Left lung (tissue), 10 donors: ENCODE measurements around the gene PKHD1. TPM values are rescaled to one million over a fixed set of nuclear protein-coding genes. Genes with fewer than 3 reads are reported as not detected.

Source experiments
- ATAC-seq: fragments of 200-7000 bp; cut with Tn5 transposase; one replicate; pipeline ENCODE4 v1.9.1; 2020; ENCODE audit warnings: moderate library complexity
- DNase-seq, 4 donors: peaks; one replicate each; pipeline ENCODE4 v3.0.0-alpha.2; 2013 to 2020
- H3K27ac ChIP-seq, 2 donors: fragments of 200-600 bp; sonication (generic) in 1 of 2; one replicate each; pipeline versions ENCODE4 v1.5.0 to v1.8.0; 2020 to 2021
- H3K27me3 ChIP-seq, 2 donors: fragments of 200-600 bp; sonication (generic) in 1 of 2; one replicate each; pipeline versions ENCODE4 v1.5.0 to v1.8.0; 2020 to 2021
- H3K36me3 ChIP-seq, 2 donors: fragments of 200-600 bp; sonication (generic) in 1 of 2; one replicate each; pipeline versions ENCODE4 v1.5.0 to v1.8.0; 2020 to 2021
- H3K4me1 ChIP-seq, 2 donors: fragments of 200-600 bp; one replicate each; pipeline ENCODE4 v1.8.0; 2021
- H3K4me3 ChIP-seq, 2 donors: fragments of 200-600 bp; sonication (generic) in 1 of 2; one replicate each; pipeline versions ENCODE4 v1.5.0 to v1.8.0; 2020 to 2021; ENCODE audit warnings: mild to moderate bottlenecking in 1 of 2
- H3K9me3 ChIP-seq, 2 donors: fragments of 200-600 bp; sonication (generic) in 1 of 2; one replicate each; pipeline versions ENCODE4 v1.5.0 to v1.8.0; 2020 to 2021
- intact Hi-C, 2 donors: fragments of 100-400 bp; cut with DNase I; formaldehyde crosslinking; loops; one replicate each; pipeline versions ENCODE4 v1.11.2 to v1.14.2; 2022
- polyA plus RNA-seq, 6 donors: library from polyadenylated mRNA; unstranded; fragments of 120-200 nt; gene quantifications; one replicate each; pipeline ENCODE4 v1.2.1, GENCODE V29; 2013; ENCODE audit not compliant: insufficient read length in 6 of 6
- total RNA-seq, 2 donors: library from RNA; stranded (reverse); fragmentation: NEBNext Ultra II Directional; extraction: Animal tissue kit (Norgen Biotek cat#: 25700); gene quantifications; one replicate each; pipeline ENCODE4 v1.2.1, GENCODE V29; 2021
- TF ChIP-seq, protein P1 (sequence below), 2 donors: fragments of 200-600 bp; sonication (generic) in 1 of 2; IDR thresholded peaks; one replicate each; pipeline versions ENCODE4 v1.5.0 to v1.8.0; 2021; ENCODE audit warnings: antibody characterized with exemption in 2 of 2
- donor health status: DM: no; HTN: yes; CAD: no.
- donor health status: DM: no; HTN: no; CAD: no.

The PKHD1 gene
- total and polyA plus RNA-seq, 8 donors = 0.29 to 7.9 (median 6.2) TPM

DNA sequence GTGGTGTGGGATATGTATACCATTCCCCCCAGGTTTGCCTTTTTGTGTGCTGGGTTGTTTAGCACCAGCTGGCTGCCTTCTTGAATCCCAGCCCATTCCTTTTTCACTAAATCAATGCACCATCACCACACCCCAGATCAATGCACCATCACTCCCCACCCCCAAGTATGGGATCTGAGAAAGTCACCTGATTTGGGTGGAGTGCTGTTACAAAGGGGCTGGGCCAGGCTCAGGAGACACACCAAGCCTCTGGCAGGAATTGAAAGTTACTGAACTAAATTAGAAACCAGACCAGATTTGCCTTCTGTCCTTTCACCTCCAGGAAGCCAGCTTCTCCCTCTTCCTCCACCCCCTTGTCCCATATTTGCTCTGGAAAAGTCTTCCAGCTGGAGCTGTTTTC, 19.6 kb upstream of the PKHD1 start:
- Histone ChIP-seq H3K27ac (no peak overlapping the region), H3K4me1 (no peaks in the 10 kb centered on the region), H3K36me3 (no peaks in the 10 kb centered on the region), H3K4me3 (no peak overlapping the region), H3K9me3 (no peaks in the 10 kb centered on the region), H3K27me3 (no peaks in the 10 kb centered on the region)
- intact Hi-C loops = no loop called here
- DNase-seq = no peak
- no peak for ATAC-seq
- TF ChIP-seq, protein P1, sequence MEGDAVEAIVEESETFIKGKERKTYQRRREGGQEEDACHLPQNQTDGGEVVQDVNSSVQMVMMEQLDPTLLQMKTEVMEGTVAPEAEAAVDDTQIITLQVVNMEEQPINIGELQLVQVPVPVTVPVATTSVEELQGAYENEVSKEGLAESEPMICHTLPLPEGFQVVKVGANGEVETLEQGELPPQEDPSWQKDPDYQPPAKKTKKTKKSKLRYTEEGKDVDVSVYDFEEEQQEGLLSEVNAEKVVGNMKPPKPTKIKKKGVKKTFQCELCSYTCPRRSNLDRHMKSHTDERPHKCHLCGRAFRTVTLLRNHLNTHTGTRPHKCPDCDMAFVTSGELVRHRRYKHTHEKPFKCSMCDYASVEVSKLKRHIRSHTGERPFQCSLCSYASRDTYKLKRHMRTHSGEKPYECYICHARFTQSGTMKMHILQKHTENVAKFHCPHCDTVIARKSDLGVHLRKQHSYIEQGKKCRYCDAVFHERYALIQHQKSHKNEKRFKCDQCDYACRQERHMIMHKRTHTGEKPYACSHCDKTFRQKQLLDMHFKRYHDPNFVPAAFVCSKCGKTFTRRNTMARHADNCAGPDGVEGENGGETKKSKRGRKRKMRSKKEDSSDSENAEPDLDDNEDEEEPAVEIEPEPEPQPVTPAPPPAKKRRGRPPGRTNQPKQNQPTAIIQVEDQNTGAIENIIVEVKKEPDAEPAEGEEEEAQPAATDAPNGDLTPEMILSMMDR (IDR thresholded peaks at IDR 0.05) = no peak

DNA sequence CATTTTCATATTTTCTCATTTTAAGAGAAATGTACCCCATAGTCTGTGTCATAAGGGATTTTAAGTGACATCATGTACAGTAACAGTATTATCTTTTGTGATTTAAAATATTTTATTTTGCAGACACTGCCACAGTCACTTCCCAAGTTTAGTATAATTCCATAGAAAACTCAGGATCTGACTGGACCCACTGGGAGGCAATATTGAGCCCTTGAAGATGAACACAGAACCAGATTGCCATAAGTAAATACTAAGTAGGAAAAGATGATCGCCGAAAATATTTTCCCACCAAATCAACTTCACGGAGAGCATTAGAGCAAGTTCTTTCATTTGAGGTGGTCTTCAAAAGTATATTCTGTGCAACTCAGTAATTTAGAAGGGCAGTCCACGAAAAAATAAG, 17.6 kb upstream of the PKHD1 start:
- peaks cover 0 to 5% of the 10 kb centered on the region in 2 donors for H3K27me3 ChIP-seq
- no peak for DNase-seq
- TF ChIP-seq, protein P1 (IDR thresholded peaks at IDR 0.05) = no peak

DNA sequence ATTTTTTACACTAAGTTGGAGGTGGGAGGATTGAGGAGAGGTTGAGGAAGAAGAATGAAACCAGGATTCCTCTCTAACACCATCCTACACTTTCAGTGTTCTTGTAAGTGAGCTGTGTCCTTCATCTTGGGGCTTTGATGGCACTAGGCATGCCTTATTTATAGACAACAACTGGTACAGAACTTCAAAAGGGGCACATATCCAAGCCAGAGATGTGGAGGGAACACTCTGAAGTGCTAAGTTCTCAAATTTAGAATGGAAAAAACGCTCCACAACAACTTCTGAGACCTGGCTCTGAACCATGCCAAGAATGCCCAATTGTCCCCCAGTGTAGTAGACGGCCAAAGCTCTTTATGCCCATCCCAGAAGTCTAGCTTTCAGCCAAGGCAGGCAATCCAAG, 16.2 kb upstream of the PKHD1 start:
- ATAC-seq (no peak), DNase-seq (no peak)
- Histone ChIP-seq H3K9me3 (no peaks in the 10 kb centered on the region), H3K4me1 (no peaks in the 10 kb centered on the region), H3K36me3 (no peaks in the 10 kb centered on the region), H3K27me3 (peaks cover 0 to 5% of the 10 kb centered on the region in 2 donors), H3K27ac (no peak overlapping the region), H3K4me3 (no peak overlapping the region)
- intact Hi-C loops = no loop called here
- TF ChIP-seq, protein P1 (IDR thresholded peaks at IDR 0.05) = no peak

More for the DNA sequence above, 17.6 kb upstream of the PKHD1 start:
- intact Hi-C loops = no loop called here
- H3K27ac ChIP-seq = no peak overlapping the region
- no peaks in the 10 kb centered on the region for H3K36me3 ChIP-seq
- no peaks in the 10 kb centered on the region for H3K4me1 ChIP-seq
- H3K9me3 ChIP-seq = no peaks in the 10 kb centered on the region
- no peak for ATAC-seq
- H3K4me3 ChIP-seq = no peak overlapping the region

DNA sequence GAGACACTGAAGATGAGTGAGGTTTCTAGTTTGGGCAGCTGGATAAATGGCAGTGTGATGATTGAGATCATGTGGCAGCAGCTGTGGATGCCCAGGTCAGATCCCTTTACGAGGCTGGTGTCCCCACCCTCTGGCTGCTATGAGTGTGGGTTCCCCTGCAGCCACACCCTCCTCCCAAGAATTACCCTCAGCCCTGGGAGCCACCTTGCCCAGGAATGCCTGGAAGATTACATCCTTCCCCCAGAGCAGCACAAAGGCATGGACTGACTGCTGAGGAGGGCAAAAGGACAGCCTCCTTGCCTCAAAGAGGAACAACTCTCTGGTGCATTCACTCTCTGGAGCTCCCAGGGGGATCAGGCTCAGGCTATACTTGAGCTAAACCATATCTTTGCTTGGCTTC, 15.0 kb upstream of the PKHD1 start:
- no peak for ATAC-seq
- no peaks in the 10 kb centered on the region for H3K36me3 ChIP-seq
- no peak for DNase-seq
- intact Hi-C loops = no loop called here
- no peak overlapping the region for H3K27ac ChIP-seq
- H3K4me1 ChIP-seq = no peaks in the 10 kb centered on the region
- TF ChIP-seq, protein P1 (IDR thresholded peaks at IDR 0.05) = no peak
- peaks cover 0 to 5% of the 10 kb centered on the region in 2 donors for H3K27me3 ChIP-seq
- H3K4me3 ChIP-seq = no peak overlapping the region
- no peaks in the 10 kb centered on the region for H3K9me3 ChIP-seq

DNA sequence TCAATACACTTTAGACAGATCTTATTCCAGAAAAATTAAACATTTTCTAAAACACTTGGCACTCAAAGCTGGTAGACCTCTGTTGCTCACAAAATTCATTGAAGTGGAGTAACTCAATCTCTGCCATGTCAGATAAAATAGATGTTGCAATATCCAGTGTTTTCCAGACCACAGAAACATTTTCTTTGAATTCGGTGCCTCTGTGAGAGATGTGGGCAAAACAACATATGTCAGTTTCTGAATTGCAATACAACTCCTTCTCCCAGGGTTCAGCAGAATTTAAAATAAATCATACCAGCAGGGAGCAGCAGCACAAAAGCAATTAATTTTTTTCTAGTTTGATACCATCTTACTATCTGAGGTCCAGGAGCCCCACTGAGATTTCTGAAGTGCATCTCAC, 11.3 kb upstream of the PKHD1 start:
- H3K9me3 ChIP-seq = no peaks in the 10 kb centered on the region
- H3K4me1 ChIP-seq = no peaks in the 10 kb centered on the region
- TF ChIP-seq, protein P1 (IDR thresholded peaks at IDR 0.05) = no peak
- H3K36me3 ChIP-seq = no peaks in the 10 kb centered on the region
- DNase-seq (no peak), ATAC-seq (no peak)
- H3K4me3 ChIP-seq = no peak overlapping the region
- H3K27ac ChIP-seq = no peak overlapping the region
- peaks cover 0 to 5% of the 10 kb centered on the region in 2 donors for H3K27me3 ChIP-seq
- intact Hi-C loops = no loop called here
